GM19035 (cell line): ENCODE data around the gene MFAP2.

Experiments used
- ATAC-seq: cut with Tn5 transposase; IDR thresholded peaks from one replicate; pipeline ENCODE4 v1.9.1; 2021; ENCODE audit not compliant: unreplicated experiment

Gene MFAP2

GRCh38 chr1:16980473-16981268 lies at the start of gene MFAP2:
MFAP2 (minus strand) TSS chr1:16980620; CDS start chr1:16978273, 2,347 bp downstream.
- ATAC-seq: no peak

- no peak for ATAC-seq
Observed at GRCh38 chr1:17030206-17030605, 49.8 kb upstream of the MFAP2 start.

- no peak for ATAC-seq
Observed at GRCh38 chr1:17028662-17029188, 48.3 kb upstream of the MFAP2 start.

- ATAC-seq: no peak
Observed at GRCh38 chr1:17027900-17028299, 47.5 kb upstream of the MFAP2 start.

- ATAC-seq: no peak
Observed at GRCh38 chr1:17027403-17027802, 47.0 kb upstream of the MFAP2 start.

- no peak for ATAC-seq
Observed at GRCh38 chr1:17024721-17025120, 44.3 kb upstream of the MFAP2 start.

GRCh38 chr1:17023573-17023972 lies 43.2 kb upstream of the MFAP2 start:
- ATAC-seq: no peak

- ATAC-seq: no peak
Observed at GRCh38 chr1:17023102-17023501, 42.7 kb upstream of the MFAP2 start.

- no peak for ATAC-seq
Observed at GRCh38 chr1:17021896-17022295, 41.5 kb upstream of the MFAP2 start.

GRCh38 chr1:17020502-17020901 lies 40.1 kb upstream of the MFAP2 start:
- no peak for ATAC-seq

- no peak for ATAC-seq
Observed at GRCh38 chr1:17018849-17019248, 38.4 kb upstream of the MFAP2 start.

- ATAC-seq: no peak
Observed at GRCh38 chr1:17017435-17017834, 37.0 kb upstream of the MFAP2 start.

GRCh38 chr1:17016317-17016661 lies 35.9 kb upstream of the MFAP2 start:
- ATAC-seq: no peak

- ATAC-seq: no peak
Observed at GRCh38 chr1:17014671-17015567, 34.5 kb upstream of the MFAP2 start.

GRCh38 chr1:17013491-17014320 lies 33.3 kb upstream of the MFAP2 start:
- no peak for ATAC-seq

- no peak for ATAC-seq
Observed at GRCh38 chr1:17012775-17013490, 32.5 kb upstream of the MFAP2 start.

- ATAC-seq: peak; percentile 85
Observed at GRCh38 chr1:17011439-17012307, 31.3 kb upstream of the MFAP2 start, which contains the start of gene ATP13A2. ATP13A2 (minus strand) TSS chr1:17011928; CDS start chr1:17011738, 190 bp downstream.

GRCh38 chr1:17011092-17011438 lies 30.6 kb upstream of the MFAP2 start:
- peak; percentile 9 for ATAC-seq

- no peak for ATAC-seq
Observed at GRCh38 chr1:17009706-17010105, 29.3 kb upstream of the MFAP2 start.
